B cell (primary cell): ENCODE results near the gene ABI3BP. TPM values are rescaled to one million over a fixed set of nuclear protein-coding genes. Genes with fewer than 3 reads are reported as not detected.

ENCODE experiments used
- ATAC-seq: fragments of 200-7000 bp; cut with Tn5 transposase; one replicate; pipeline ENCODE4 v1.10.0; 2021; ENCODE audit warnings: low read depth, mild to moderate bottlenecking, moderate number of reproducible peaks, moderate library complexity
- CTCF ChIA-PET: fragments of 350-600 bp; sonication (Branson Sonifier 250); formaldehyde crosslinking; loops from one replicate; lab custom pipeline; 2021; ENCODE audit warnings: antibody characterized with exemption, inconsistent platforms; lab: Charles Lee
- POLR2A ChIA-PET: fragments of 350-600 bp; sonication (Branson Sonifier 250); formaldehyde crosslinking; loops from one replicate; lab custom pipeline; 2021; ENCODE audit warnings: antibody characterized with exemption; lab: Charles Lee
- DNase-seq: peaks from one replicate; pipeline ENCODE4 v3.0.0; 2013
- H2AFZ ChIP-seq: 2 replicates; pipeline ENCODE4 v1.6.1; 2012; ENCODE audit warnings: mild to moderate bottlenecking, low read depth, low read length; ENCODE audit not compliant: insufficient read depth, poor library complexity, severe bottlenecking
- H3K27ac ChIP-seq, 2 donors: 1 replicate in 1 of 2; 2 replicates in 1 of 2; pipeline ENCODE4 v1.5.1; 2012 to 2013; ENCODE audit warnings: low read length in 2 of 2, mild to moderate bottlenecking in 2 of 2, moderate library complexity in 1 of 2
- H3K27me3 ChIP-seq, 4 experiments: fragments of 200-600 bp in 1 of 4; sonication (generic) in 1 of 4; replicated peaks in 1 of 4; 1 replicate in 2 of 4; 2 replicates in 2 of 4; pipeline versions ENCODE4 v1.6.1 to v1.7.0; 2013 to 2016; ENCODE audit warnings: low read length in 3 of 4, mild to moderate bottlenecking in 2 of 4, mixed read lengths in 1 of 4, moderate library complexity in 1 of 4; ENCODE audit not compliant: insufficient read depth in 4 of 4, control insufficient read depth in 3 of 4; ENCODE audit errors: control extremely low read depth in 1 of 4
- H3K36me3 ChIP-seq, 2 experiments: replicated peaks in 1 of 2; 1 replicate in 1 of 2; 2 replicates in 1 of 2; pipeline versions ENCODE4 v1.6.1 to v1.7.1; 2013; ENCODE audit warnings: low read length in 1 of 2; ENCODE audit not compliant: insufficient read depth in 2 of 2, control insufficient read depth in 1 of 2; ENCODE audit errors: control extremely low read depth in 1 of 2, extremely low read depth in 1 of 2
- H3K4me1 ChIP-seq, 2 donors: fragments of 200-600 bp in 1 of 2; sonication (generic) in 1 of 2; 1 replicate in 1 of 2; 2 replicates in 1 of 2; pipeline versions ENCODE4 v1.5.1 to v1.6.1; 2013 to 2017; ENCODE audit warnings: low read length in 2 of 2; ENCODE audit not compliant: control insufficient read depth in 2 of 2, insufficient read depth in 2 of 2
- H3K4me2 ChIP-seq: replicated peaks from 2 replicates; pipeline ENCODE3; 2012; ENCODE audit warnings: mild to moderate bottlenecking, low read depth, low read length; ENCODE audit not compliant: poor library complexity, severe bottlenecking
- H3K4me3 ChIP-seq, 5 experiments: fragments of 200-600 bp in 1 of 5; sonication (generic) in 1 of 5; 1 replicate in 3 of 5; 2 replicates in 2 of 5; pipeline versions ENCODE4 v1.5.1 to v1.7.0; 2011 to 2016; ENCODE audit warnings: low read length in 4 of 5, mild to moderate bottlenecking in 4 of 5, low read depth in 2 of 5, control low read depth in 1 of 5, moderate library complexity in 1 of 5; ENCODE audit not compliant: insufficient read depth in 1 of 5; ENCODE audit errors: control extremely low read depth in 1 of 5, extremely low read depth in 1 of 5
- H3K79me2 ChIP-seq: fragments of 200-600 bp; sonication (generic); one replicate; pipeline ENCODE4 v1.6.0; 2016; ENCODE audit warnings: low read length; ENCODE audit not compliant: control insufficient read depth, insufficient read depth
- H3K9ac ChIP-seq: fragments of 200-600 bp; sonication (generic); 2 replicates; pipeline ENCODE4 v1.6.1; 2017; ENCODE audit warnings: mild to moderate bottlenecking, low read length, moderate library complexity
- H3K9me3 ChIP-seq, 3 donors: one replicate each; pipeline versions ENCODE4 v1.6.1 to v1.7.1; 2013; ENCODE audit warnings: low read length in 2 of 3; ENCODE audit not compliant: control insufficient read depth in 2 of 3, insufficient read depth in 1 of 3; ENCODE audit errors: control extremely low read depth in 1 of 3
- H4K20me1 ChIP-seq: 2 replicates; pipeline ENCODE4 v1.6.0; 2012; ENCODE audit warnings: mild to moderate bottlenecking, low read length; ENCODE audit not compliant: insufficient read depth, control insufficient read depth, poor library complexity, severe bottlenecking
- H3K27ac Mint-ChIP-seq: one replicate; pipeline ENCODE4 v1.8.0; 2021; ENCODE audit warnings: mixed read lengths
- H3K27me3 Mint-ChIP-seq: one replicate; pipeline ENCODE4 v1.8.0; 2021; ENCODE audit warnings: mixed read lengths
- H3K4me1 Mint-ChIP-seq: one replicate; pipeline ENCODE4 v1.8.0; 2021; ENCODE audit warnings: mixed read lengths
- H3K4me3 Mint-ChIP-seq: one replicate; pipeline ENCODE4 v1.8.0; 2021; ENCODE audit warnings: mixed read lengths
- H3K9me3 Mint-ChIP-seq: one replicate; pipeline ENCODE4 v1.8.0; 2022; ENCODE audit warnings: mixed read lengths; ENCODE audit not compliant: insufficient read depth
- CTCF ChIP-seq: fragments of 200-600 bp; IDR thresholded peaks from one replicate; pipeline ENCODE4 v1.8.0; 2022; ENCODE audit warnings: antibody characterized with exemption, mild to moderate bottlenecking
- EZH2 ChIP-seq: IDR thresholded peaks from 2 replicates; pipeline ENCODE4 v1.6.1; 2012; ENCODE audit warnings: borderline replicate concordance, low read depth, mild to moderate bottlenecking, moderate library complexity, low read length; ENCODE audit not compliant: insufficient read depth, poor library complexity, severe bottlenecking
- WGBS: methylation state at CpG from one replicate; pipeline ENCODE4 v1.1.5; 2013; ENCODE audit warnings: missing lambda C conversion rate; ENCODE audit not compliant: insufficient coverage; 5-methylcytosine and 5-hydroxymethylcytosine counted together
- intact Hi-C: fragments of 100-400 bp; cut with micrococcal nuclease; formaldehyde crosslinking; loops from one replicate; pipeline ENCODE4 v1.10.0; 2022
- polyA plus RNA-seq: library from polyadenylated mRNA; depleted of rRNA; stranded (reverse); fragments of >200 nt; gene quantifications from 2 replicates; pipeline ENCODE4 v1.2.3, GENCODE V29; 2012
- total RNA-seq, 2 donors: library from RNA; stranded (reverse); fragments of 120-200 nt in 1 of 2; gene quantifications; 1 replicate in 1 of 2; 2 replicates in 1 of 2; pipeline versions ENCODE4 v1.2.3 to v1.2.4, GENCODE V29; 2013 to 2022

ABI3BP gene
- total and polyA plus RNA-seq, 2 donors (not counting 1 experiment from before 2014, with no cell fraction given), result not detected

- CTCF ChIA-PET, result no interaction called here
- intact Hi-C loops, result no loop called here
- Mint-ChIP-seq H3K27me3 (peaks cover 21% of the 10 kb centered on the region), H3K4me3 (no peak overlapping the region), H3K4me1 (no peaks in the 10 kb centered on the region), H3K27ac (no peak overlapping the region), H3K9me3 (no peaks in the 10 kb centered on the region)
- no peak overlapping the region for H3K9ac ChIP-seq
- H3K4me3 ChIP-seq, result no peak overlapping the region
- H3K9me3 ChIP-seq, result no peaks in the 10 kb centered on the region
- H3K79me2 ChIP-seq, result no peaks in the 10 kb centered on the region
- no peak for DNase-seq
- no peaks in the 10 kb centered on the region for H4K20me1 ChIP-seq
- POLR2A ChIA-PET, result no interaction called here
- H3K36me3 ChIP-seq, result no peaks in the 10 kb centered on the region
- WGBS, result 100% methylated on average over 1 of the region's 8 CpGs
- no peak overlapping the region for H3K4me2 ChIP-seq
- TF ChIP-seq CTCF, result no peak
- no peak for TF ChIP-seq EZH2
- no peaks in the 10 kb centered on the region for H3K4me1 ChIP-seq
- H3K27ac ChIP-seq, result no peak overlapping the region
- H3K27me3 ChIP-seq, result no peaks in the 10 kb centered on the region
- no peak for ATAC-seq
- no peak overlapping the region for H2AFZ ChIP-seq
These were observed 148.9 kb downstream of the ABI3BP start for GRCh38 chr3:100844063-100844936.

GRCh38 chr3:100838157-100838556 lies 155.1 kb downstream of the ABI3BP start:
- H3K79me2 ChIP-seq, result no peaks in the 10 kb centered on the region
- TF ChIP-seq EZH2 (no peak), CTCF (no peak)
- no peak overlapping the region for H3K4me2 ChIP-seq
- H3K27me3 Mint-ChIP-seq, result peaks cover 24% of the 10 kb centered on the region
- no peaks in the 10 kb centered on the region for H3K4me1 ChIP-seq
- ChIA-PET CTCF (no interaction called here), POLR2A (no interaction called here)
- no peaks in the 10 kb centered on the region for H3K9me3 ChIP-seq
- intact Hi-C loops, result no loop called here
- no peak overlapping the region for H3K27ac ChIP-seq
- WGBS, result 0% methylated on average over 1 of the region's 2 CpGs
- H3K4me3 Mint-ChIP-seq, result no peak overlapping the region
- ATAC-seq, result no peak
- no peaks in the 10 kb centered on the region for H3K4me1 Mint-ChIP-seq
- no peak for DNase-seq
- H3K9me3 Mint-ChIP-seq, result no peaks in the 10 kb centered on the region
- H4K20me1 ChIP-seq, result no peaks in the 10 kb centered on the region
- no peak overlapping the region for H2AFZ ChIP-seq
- no peak overlapping the region for H3K4me3 ChIP-seq
- no peaks in the 10 kb centered on the region for H3K36me3 ChIP-seq
- no peaks in the 10 kb centered on the region for H3K27me3 ChIP-seq
- H3K27ac Mint-ChIP-seq, result no peak overlapping the region
- H3K9ac ChIP-seq, result no peak overlapping the region
